Raji (cell line): ENCODE data around the gene MAP3K20.

ENCODE experiments used
- POLR2A ChIP-seq: IDR thresholded peaks from 2 replicates; pipeline ENCODE4 v1.6.1; 2011; ENCODE audit warnings: low read depth, low read length, control low read depth; ENCODE audit not compliant: insufficient read depth

Gene MAP3K20

GRCh38 chr2:173075056-173075780 lies 428 bp upstream of the MAP3K20 start:
- no peak for TF ChIP-seq POLR2A

- no peak; the same call in 1 of the 2 replicates for TF ChIP-seq POLR2A
These were observed 1.1 kb downstream of the MAP3K20 start for GRCh38 chr2:173076581-173077345.

- no peak for TF ChIP-seq POLR2A
These were observed 2.0 kb downstream of the MAP3K20 start for GRCh38 chr2:173077506-173078177.

DNA sequence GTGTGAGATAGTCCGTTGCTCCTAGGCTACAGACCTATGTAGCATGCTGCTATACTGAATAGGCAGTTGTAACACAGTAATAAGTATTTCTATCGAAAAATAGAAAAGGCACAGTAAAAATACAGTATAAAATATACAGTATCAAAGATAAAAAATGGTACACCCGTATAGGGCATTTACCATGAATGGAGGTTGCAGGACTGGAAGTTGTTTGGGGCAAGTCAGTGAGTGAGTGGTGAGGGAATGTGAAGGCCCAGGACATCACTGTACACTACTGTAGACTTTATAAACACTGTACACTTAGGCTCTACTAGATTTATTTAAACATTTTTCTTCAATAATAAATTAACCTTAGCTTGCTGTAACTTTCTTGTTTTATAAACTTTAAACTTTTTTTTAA lies 3.5 kb downstream of the MAP3K20 start:
- no peak for TF ChIP-seq POLR2A

DNA sequence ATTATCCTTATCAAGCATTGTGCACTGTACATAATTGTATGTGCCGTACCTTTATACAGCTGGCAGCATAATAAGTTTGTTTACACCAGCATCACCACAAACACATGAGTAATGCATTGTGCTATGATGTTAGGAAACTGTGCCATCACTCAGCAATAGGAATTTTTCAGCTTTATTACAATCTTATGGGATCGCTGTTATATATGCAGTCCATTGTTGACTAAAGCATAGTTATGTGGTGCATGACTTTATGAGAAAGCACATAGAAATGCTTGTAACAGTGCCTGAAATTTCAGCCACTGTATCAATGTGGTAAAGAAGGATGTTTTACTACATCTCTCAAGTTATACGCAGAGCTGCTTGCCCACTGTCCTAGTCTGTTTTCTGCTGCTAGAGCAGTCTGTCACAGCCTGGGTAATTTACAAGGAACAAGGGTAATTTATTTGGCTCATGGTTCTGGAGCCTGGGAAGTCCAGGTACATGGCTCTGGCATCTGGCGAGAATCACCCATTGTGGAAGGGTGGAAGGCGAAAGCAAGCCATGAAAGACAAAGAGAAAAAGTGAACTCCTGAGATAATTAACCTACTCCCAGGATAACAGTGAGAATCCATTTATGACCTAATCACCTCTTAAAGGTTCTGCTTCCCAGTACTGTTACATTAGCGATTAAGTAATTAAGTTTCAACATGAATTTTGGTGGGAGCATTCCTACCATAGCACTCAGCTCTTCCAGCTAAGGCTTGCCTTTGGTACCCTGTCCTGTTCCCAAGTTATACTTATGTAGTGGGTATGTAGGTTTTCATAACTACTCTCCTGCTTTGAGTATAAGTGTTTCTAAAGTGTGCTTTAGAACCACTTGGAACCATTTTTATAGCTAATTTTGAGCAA lies 4.6 kb downstream of the MAP3K20 start:
- TF ChIP-seq POLR2A = no peak

GRCh38 chr2:173086518-173087213 lies 11.0 kb downstream of the MAP3K20 start:
- TF ChIP-seq POLR2A = no peak

DNA sequence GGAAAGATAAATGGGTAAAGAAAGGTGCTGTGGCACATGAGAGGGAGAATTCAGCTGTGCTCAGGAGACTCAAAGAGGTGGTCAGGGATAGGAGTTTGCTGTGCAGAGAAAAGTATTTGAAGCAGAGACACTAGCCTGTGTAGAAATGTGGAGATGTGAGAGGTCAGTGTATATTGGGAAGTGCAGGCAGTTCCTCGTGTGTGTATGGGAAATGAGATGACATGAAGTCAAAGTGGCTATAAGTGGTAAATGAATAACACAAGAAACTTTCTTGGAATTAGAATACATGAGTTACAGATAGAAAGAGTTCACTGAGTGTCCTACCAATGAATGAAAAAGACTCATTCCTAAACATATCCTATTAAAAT lies 11.6 kb downstream of the MAP3K20 start:
- no peak for TF ChIP-seq POLR2A

GRCh38 chr2:173087793-173088496 lies 12.3 kb downstream of the MAP3K20 start:
- TF ChIP-seq POLR2A = no peak

- no peak for TF ChIP-seq POLR2A
These were observed 14.7 kb downstream of the MAP3K20 start for GRCh38 chr2:173090276-173090877.

DNA sequence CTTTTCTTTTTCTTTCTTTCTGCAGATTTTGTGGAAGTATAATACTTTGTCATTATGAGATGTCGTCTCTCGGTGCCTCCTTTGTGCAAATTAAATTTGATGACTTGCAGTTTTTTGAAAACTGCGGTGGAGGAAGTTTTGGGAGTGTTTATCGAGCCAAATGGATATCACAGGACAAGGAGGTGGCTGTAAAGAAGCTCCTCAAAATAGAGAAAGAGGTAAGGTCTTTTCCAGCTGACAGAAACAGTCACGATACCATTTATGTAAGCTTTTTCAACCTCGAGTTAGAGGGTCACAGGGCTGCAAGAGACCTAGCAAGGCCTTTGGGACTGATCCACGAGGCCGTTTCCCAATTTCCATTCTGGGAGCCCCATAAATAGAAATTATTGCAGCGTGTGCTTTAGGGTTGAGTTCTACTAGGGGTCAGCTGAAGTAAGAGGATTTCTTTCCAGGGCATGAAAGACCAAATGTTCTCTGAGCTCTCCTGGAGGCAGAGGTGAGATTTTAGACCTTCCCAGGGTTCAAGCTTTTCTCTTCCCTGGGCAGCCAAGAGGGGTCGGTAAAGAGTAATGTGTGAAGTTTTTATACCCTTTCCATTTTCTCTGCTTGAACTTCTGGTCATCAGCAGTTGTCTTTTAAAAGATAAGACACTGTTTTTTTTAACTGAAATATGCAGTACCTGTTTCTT lies 15.5 kb downstream of the MAP3K20 start:
- no peak for TF ChIP-seq POLR2A

- TF ChIP-seq POLR2A = no peak
These were observed 16.3 kb downstream of the MAP3K20 start for GRCh38 chr2:173091910-173092309.

DNA sequence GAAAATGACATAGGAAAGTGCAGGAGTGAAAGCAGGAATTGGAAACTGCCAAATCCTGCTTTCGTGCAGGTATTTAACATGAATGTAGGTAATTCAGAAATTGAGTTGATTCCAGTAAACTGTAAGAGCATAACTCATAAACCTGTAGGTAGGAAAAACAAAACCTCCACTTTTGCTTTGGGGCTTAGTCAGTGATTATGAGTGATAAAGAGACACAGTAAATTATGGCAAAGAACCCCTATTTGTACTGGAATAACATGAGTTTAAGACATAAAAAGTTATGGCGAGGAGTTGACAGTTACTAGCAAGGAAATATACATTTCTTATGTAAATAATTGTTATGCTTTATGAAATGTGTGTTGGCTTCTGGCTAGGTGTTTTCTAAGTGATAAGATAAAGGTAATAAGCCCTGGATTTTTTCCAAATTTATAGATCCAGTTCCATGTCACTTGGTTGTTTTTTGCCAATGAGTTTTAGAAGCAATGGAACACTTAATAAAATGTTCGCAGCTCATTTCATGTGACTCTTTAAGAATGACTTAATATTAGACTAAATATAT lies 17.3 kb downstream of the MAP3K20 start:
- TF ChIP-seq POLR2A = no peak
